BE2C (cell line): ENCODE data around the gene MAGI1.

Source experiments
- DNase-seq: peaks from one replicate; pipeline ENCODE4 v3.0.0-alpha.2; 2020
- H3K27me3 ChIP-seq: fragments of 250-450 bp; sonication (Bioruptor Pico); 2 replicates; pipeline ENCODE4 v1.5.1; 2020; ENCODE audit warnings: mild to moderate bottlenecking
- H3K36me3 ChIP-seq: fragments of 250-450 bp; sonication (Bioruptor Pico); 2 replicates; pipeline ENCODE4 v1.5.1; 2020; ENCODE audit warnings: mild to moderate bottlenecking
- H3K4me1 ChIP-seq: fragments of 250-450 bp; sonication (Bioruptor Pico); 2 replicates; pipeline ENCODE4 v1.5.1; 2020
- H3K4me3 ChIP-seq: 2 replicates; pipeline ENCODE4 v1.5.1; 2011; ENCODE audit warnings: low read depth, low read length
- H3K9me3 ChIP-seq: fragments of 250-450 bp; sonication (Bioruptor Pico); 2 replicates; pipeline ENCODE4 v1.5.1; 2020
- CTCF ChIP-seq: IDR thresholded peaks from 2 replicates; pipeline ENCODE4 v1.5.1; 2012; ENCODE audit warnings: mild to moderate bottlenecking, low read depth, low read length

The MAGI1 gene

DNA sequence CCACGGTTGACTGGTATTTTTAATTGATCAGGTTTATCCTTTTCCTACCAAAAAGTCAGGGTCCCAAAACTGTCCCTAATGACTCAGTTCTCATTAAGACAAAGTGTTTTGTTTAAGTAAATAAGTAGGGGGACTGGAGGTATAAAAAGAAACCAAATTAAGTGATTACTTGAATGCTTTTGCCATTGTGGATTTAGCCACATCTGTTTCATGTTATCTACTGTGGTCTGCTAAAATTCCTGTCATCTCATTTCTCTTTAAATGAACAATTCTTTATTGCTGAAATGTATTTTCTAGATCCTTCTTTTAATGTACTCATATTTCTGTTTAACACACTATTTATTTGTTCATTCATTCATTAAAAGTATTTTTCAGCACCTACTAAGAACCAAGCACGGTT is 725.1 kb downstream of the MAGI1 start:
- Histone ChIP-seq H3K4me3 (no peak overlapping the region), H3K36me3 (no peaks in the 10 kb centered on the region), H3K9me3 (no peaks in the 10 kb centered on the region), H3K27me3 (no peaks in the 10 kb centered on the region), H3K4me1 (no peaks in the 10 kb centered on the region)
- DNase-seq = no peak
- TF ChIP-seq CTCF = no peak

GRCh38 chr3:65305836-65306235 is 732.9 kb downstream of the MAGI1 start:
- DNase-seq = no peak
- Histone ChIP-seq H3K4me3 (no peak overlapping the region), H3K4me1 (no peaks in the 10 kb centered on the region), H3K27me3 (no peaks in the 10 kb centered on the region), H3K9me3 (no peaks in the 10 kb centered on the region), H3K36me3 (no peaks in the 10 kb centered on the region)
- TF ChIP-seq CTCF = no peak
